Measurements from ENCODE around the gene FBLN5. TPM values are rescaled to one million over a fixed set of nuclear protein-coding genes. Genes with fewer than 3 reads are reported as not detected.

Gene FBLN5, protein sequence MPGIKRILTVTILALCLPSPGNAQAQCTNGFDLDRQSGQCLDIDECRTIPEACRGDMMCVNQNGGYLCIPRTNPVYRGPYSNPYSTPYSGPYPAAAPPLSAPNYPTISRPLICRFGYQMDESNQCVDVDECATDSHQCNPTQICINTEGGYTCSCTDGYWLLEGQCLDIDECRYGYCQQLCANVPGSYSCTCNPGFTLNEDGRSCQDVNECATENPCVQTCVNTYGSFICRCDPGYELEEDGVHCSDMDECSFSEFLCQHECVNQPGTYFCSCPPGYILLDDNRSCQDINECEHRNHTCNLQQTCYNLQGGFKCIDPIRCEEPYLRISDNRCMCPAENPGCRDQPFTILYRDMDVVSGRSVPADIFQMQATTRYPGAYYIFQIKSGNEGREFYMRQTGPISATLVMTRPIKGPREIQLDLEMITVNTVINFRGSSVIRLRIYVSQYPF
- total RNA-seq: 1 to 10 TPM; 1.2 to 1.6 TPM

DNA sequence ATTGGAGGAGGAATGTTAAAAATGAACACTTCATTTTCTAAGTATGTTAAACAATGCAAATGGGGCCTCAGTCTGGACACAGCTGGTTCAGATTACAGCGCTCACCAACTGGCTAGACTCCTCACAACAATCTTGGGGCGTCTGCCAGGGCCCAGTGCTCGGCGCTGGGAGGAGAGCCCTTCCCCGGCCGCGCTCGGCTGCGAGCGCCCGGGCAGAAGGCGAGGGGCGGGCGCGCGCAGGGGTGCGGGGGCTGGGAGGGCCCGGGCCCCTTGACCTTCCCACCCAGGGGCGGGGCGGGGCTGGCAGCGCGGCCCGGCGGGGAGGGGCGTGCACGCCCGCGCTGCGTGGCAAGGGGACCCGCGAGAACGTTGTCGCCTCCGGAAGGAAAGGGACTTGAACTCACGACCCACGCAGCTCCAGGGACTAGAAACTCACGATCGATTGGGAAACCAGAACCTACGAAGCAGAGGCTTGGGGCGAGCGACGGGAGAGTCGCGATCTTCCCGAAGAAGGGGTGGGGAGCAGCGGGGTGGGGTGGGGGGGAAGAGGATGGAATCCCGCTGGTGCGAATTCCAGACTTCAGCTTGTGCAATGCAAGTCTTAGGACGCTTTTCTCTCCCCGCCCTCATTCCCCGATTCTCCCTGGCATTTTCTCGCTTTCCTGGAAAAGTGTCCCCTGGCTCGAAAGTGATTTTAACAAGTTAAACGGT is at the start of gene FBLN5:
Gene FBLN5 (minus strand): TSS at position 220 of the 710 bp plus-strand sequence. CDS start 465 bp downstream, outside the sequence.
- peak within 1 kb of the TSS; percentile 79 for H3K4me3 Mint-ChIP-seq
- H3K27me3 Mint-ChIP-seq (ENCODE audit: low read depth): peaks cover 33% of the 10 kb centered on the region
- intact Hi-C loops (cut with micrococcal nuclease): no loop called here
- no peaks in the 10 kb centered on the region for H3K36me3 Mint-ChIP-seq (ENCODE audit: low read depth)
- DNase-seq: peak; percentile 19
- H3K27ac Mint-ChIP-seq: no peak within 1 kb of the TSS
- no peaks in the 10 kb centered on the region for H3K9me3 Mint-ChIP-seq
- CTCF ChIA-PET: interaction anchor here (0.5 to 1.2 kb wide), 2 partner anchors 49 to 442 kb away, joined by 3 to 7 read pairs; no protein-coding TSS in a partner anchor
- H3K4me1 Mint-ChIP-seq (ENCODE audit: low read depth): peaks cover 11% of the 10 kb centered on the region

DNA sequence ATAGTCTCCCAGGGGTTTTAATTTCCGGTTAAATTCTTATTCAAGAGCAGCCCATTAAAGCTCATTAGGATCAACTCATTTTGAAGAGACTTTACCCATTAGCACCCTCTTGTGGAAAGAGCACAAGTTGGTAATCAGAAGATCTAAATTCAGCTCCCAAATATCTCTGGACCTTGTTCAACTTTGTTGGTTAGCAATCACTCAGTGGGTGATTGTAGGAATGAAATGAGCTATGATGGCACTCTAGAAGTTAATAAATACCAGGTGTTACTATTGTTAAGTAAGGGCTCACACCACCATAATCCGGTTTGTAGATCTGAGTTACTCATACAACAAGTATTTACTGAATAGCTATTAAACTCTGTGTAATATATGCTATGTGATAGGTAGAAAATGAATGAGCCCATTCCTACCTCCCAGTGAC is 49.5 kb upstream of the FBLN5 start:
- H3K9me3 Mint-ChIP-seq: no peaks in the 10 kb centered on the region
- H3K4me3 Mint-ChIP-seq: no peak overlapping the region
- intact Hi-C loops (cut with micrococcal nuclease): loop anchor here (5.0 kb wide), 2 partner anchors 85 to 345 kb away; no protein-coding TSS in a partner anchor
- CTCF ChIA-PET: interaction anchor here (0.6 to 2.0 kb wide), 40 partner anchors 8 to 753 kb away, joined by 3 to 17 read pairs (median 4); no protein-coding TSS in a partner anchor
- H3K4me1 Mint-ChIP-seq (ENCODE audit: low read depth): peaks cover 38% of the 10 kb centered on the region
- H3K36me3 Mint-ChIP-seq (ENCODE audit: low read depth): peaks cover 20% of the 10 kb centered on the region
- no peak overlapping the region for H3K27ac Mint-ChIP-seq
- DNase-seq: no peak
- H3K27me3 Mint-ChIP-seq (ENCODE audit: low read depth): no peaks in the 10 kb centered on the region

DNA sequence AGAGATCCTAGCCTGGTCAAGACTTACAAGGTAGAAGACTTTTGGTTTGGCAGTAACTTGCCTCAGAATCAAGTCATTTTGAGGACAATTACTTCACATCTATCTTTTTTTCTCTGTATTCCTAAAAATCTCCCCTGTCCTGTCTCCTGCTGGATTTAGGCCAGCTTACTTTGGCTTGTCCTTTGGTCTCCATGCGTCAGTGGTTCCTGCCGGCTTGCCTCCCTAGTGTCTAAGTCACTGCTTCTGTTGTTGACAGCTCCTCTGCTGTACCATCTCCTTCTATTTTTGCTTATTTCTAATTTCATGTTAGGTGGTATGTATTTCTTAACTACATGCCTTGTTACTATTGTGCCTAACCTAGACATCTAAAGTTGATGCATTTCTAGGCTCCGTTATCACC is 39.7 kb upstream of the FBLN5 start:
- Mint-ChIP-seq H3K27ac (no peak overlapping the region), H3K36me3 (ENCODE audit: low read depth) (peaks cover 40% of the 10 kb centered on the region), H3K27me3 (ENCODE audit: low read depth) (no peaks in the 10 kb centered on the region), H3K4me1 (ENCODE audit: low read depth) (peaks cover 4% of the 10 kb centered on the region), H3K9me3 (no peaks in the 10 kb centered on the region), H3K4me3 (no peak overlapping the region)
- DNase-seq: no peak
- intact Hi-C loops (cut with micrococcal nuclease): no loop called here
- CTCF ChIA-PET: interaction anchor here (0.6 kb wide), 1 partner anchor 76 kb away, joined by 3 read pairs; no protein-coding TSS in a partner anchor

DNA sequence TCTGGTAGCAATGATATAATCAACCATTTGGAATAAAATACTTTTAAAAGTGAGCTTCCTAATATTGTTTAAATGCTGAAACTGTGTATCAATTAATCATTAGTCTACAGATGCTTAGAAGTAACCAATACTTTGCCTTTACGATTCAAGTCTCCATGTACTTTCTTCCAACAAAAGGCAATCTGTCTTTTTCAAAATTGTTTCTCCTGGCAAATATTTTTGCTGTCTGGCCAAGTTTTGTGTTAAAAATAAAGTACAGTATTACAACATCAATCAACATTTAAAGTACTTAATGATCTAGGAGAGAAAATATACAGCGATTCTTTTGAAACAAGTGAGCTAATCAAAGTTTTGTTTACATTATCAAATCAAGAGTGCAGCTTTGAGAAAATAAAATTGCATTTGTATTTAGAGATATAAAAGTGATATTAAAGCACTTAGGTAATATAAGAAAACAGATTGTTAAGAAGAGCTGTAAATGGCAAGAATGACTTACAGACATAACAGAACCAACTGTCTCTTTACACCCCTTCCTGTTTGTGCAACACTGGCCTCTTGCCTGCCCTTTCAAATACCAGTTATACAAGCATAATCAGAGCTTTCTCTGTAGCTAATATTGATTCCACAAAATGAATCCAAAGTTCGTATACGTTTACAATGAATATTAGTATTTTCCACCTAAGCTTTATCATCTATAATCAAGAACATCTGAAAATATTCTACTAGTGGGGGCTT is 38.2 kb upstream of the FBLN5 start:
- no peak for DNase-seq
- H3K27me3 Mint-ChIP-seq (ENCODE audit: low read depth): no peaks in the 10 kb centered on the region
- H3K4me1 Mint-ChIP-seq (ENCODE audit: low read depth): peaks cover 4% of the 10 kb centered on the region
- CTCF ChIA-PET: interaction anchor here (0.6 to 1.9 kb wide), 4 partner anchors 11 to 39 kb away, joined by 3 to 8 read pairs (median 3); no protein-coding TSS in a partner anchor
- intact Hi-C loops (cut with micrococcal nuclease): no loop called here
- H3K27ac Mint-ChIP-seq: no peak overlapping the region
- H3K9me3 Mint-ChIP-seq: no peaks in the 10 kb centered on the region
- no peak overlapping the region for H3K4me3 Mint-ChIP-seq
- H3K36me3 Mint-ChIP-seq (ENCODE audit: low read depth): peaks cover 37% of the 10 kb centered on the region

DNA sequence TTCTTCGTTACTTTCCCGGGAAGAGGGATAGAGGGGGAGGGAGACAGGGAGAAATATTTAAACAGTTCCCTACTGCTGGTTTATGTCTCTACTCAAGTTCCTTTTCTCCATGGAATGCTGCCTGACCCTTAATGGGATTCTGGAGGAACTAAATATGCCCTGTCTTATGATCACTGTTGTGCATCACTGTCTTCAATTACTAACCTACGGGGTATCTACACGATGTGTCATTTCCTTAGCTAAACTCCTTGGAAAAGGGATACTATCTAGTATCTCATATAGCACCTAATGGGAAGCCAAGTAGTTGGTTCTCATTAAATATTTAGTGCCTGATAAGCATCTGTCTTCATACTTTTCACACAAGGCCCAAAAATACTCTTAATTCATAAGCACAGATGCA is 37.5 kb upstream of the FBLN5 start:
- H3K27ac Mint-ChIP-seq: no peak overlapping the region
- H3K9me3 Mint-ChIP-seq: no peaks in the 10 kb centered on the region
- CTCF ChIA-PET: interaction anchor here (0.7 to 1.9 kb wide), 3 partner anchors 12 to 39 kb away, joined by 3 to 8 read pairs (median 3); no protein-coding TSS in a partner anchor
- intact Hi-C loops (cut with micrococcal nuclease): no loop called here
- peaks cover 37% of the 10 kb centered on the region for H3K36me3 Mint-ChIP-seq (ENCODE audit: low read depth)
- peaks cover 10% of the 10 kb centered on the region for H3K4me1 Mint-ChIP-seq (ENCODE audit: low read depth)
- H3K4me3 Mint-ChIP-seq: no peak overlapping the region
- DNase-seq: no peak
- no peaks in the 10 kb centered on the region for H3K27me3 Mint-ChIP-seq (ENCODE audit: low read depth)

DNA sequence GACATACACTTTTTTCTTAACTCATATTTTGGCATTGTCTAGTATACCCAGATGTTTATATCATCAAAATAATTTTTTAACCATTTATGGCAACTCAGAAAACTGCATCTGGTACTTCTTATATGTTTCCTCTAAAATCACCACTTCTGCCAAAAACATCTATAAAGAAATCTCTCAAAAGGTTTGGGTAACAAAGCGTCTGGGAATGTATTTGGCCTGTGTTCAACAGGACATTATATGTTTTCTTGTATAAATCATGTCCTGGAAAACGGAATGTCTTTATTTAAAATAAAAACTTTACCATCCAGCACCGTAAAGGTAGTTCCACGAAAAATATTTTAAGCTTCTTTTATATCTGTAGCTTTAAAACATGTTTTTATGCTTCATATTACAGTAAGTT is 36.1 kb upstream of the FBLN5 start:
- H3K27ac Mint-ChIP-seq: no peak overlapping the region
- peaks cover 20% of the 10 kb centered on the region for H3K4me1 Mint-ChIP-seq (ENCODE audit: low read depth)
- H3K4me3 Mint-ChIP-seq: no peak overlapping the region
- CTCF ChIA-PET: no interaction called here
- H3K36me3 Mint-ChIP-seq (ENCODE audit: low read depth): peaks cover 32% of the 10 kb centered on the region
- H3K9me3 Mint-ChIP-seq: no peaks in the 10 kb centered on the region
- no peaks in the 10 kb centered on the region for H3K27me3 Mint-ChIP-seq (ENCODE audit: low read depth)
- no peak for DNase-seq
- intact Hi-C loops (cut with micrococcal nuclease): no loop called here

DNA sequence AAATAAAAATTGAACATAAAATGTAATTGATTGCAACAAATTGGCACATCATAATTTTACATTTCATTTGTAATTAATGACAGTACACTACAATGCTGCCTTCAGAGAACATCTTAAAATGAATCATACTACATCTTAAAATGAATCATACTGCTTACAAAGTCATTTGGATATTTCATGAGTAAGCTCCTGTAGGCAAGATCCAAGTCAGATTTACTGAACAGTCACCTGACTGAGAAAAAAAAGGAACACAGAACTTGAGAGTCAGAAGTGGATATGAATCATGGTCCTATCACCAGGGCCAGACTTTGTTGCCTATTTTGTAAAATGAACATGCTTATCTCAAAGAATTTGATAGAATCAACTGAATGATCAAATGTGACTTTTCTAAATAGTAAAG is 32.7 kb upstream of the FBLN5 start:
- no peaks in the 10 kb centered on the region for H3K27me3 Mint-ChIP-seq (ENCODE audit: low read depth)
- peak; percentile 12 for DNase-seq
- no peaks in the 10 kb centered on the region for H3K9me3 Mint-ChIP-seq
- no peak overlapping the region for H3K27ac Mint-ChIP-seq
- CTCF ChIA-PET: no interaction called here
- peaks cover 25% of the 10 kb centered on the region for H3K36me3 Mint-ChIP-seq (ENCODE audit: low read depth)
- no peak overlapping the region for H3K4me3 Mint-ChIP-seq
- peaks cover 30% of the 10 kb centered on the region for H3K4me1 Mint-ChIP-seq (ENCODE audit: low read depth)
- intact Hi-C loops (cut with micrococcal nuclease): loop anchor here (1.0 kb wide), 2 partner anchors 19 kb away; no protein-coding TSS in a partner anchor

DNA sequence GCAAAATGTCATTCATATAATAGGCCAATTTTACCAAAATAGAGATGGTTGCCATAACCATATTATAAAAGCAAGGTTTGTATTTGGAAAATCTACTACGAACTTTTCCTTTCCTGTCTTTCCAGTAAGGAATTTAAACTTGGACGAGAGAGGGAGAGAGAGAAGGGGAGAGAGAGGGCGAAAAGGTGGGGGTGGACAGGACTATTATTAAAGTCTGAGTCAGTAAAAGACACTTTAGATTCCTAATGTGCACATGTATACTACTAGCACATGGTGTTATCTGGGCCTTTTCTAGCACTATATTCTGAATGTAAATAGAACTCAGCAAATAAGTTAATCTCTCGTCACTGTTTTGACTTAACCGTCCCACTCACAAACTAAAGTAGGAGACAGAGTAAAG is 30.4 kb upstream of the FBLN5 start:
- CTCF ChIA-PET: no interaction called here
- peaks cover 21% of the 10 kb centered on the region for H3K36me3 Mint-ChIP-seq (ENCODE audit: low read depth)
- DNase-seq: no peak
- H3K4me3 Mint-ChIP-seq: no peak overlapping the region
- no peaks in the 10 kb centered on the region for H3K9me3 Mint-ChIP-seq
- intact Hi-C loops (cut with micrococcal nuclease): loop anchor here (5.0 kb wide), 1 partner anchor 44 kb away; no protein-coding TSS in a partner anchor
- no peak overlapping the region for H3K27ac Mint-ChIP-seq
- peaks cover 29% of the 10 kb centered on the region for H3K4me1 Mint-ChIP-seq (ENCODE audit: low read depth)
- no peaks in the 10 kb centered on the region for H3K27me3 Mint-ChIP-seq (ENCODE audit: low read depth)

DNA sequence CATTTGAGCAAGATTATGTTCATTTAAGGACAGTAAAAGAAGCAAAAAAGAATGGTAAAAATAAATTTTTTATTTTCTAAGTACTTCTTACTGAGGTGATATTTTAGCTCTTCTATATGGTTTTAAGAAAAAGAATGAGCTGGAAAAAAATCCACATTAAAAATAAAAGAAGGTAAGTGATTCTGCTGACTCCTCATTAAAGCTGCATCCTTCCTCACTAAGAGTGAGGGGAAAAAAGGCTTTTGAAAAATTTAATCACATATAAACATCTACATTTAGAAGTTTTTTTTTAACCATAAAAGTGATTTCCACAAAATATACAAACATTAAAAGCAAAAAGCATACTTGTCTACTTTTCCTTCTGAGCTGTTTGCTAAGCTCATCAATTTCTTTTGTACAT is 28.3 kb upstream of the FBLN5 start:
- DNase-seq: no peak
- intact Hi-C loops (cut with micrococcal nuclease): loop anchor here (5.0 kb wide), 1 partner anchor 47 kb away; no protein-coding TSS in a partner anchor
- Mint-ChIP-seq H3K27ac (no peak overlapping the region), H3K4me1 (ENCODE audit: low read depth) (peaks cover 27% of the 10 kb centered on the region), H3K27me3 (ENCODE audit: low read depth) (no peaks in the 10 kb centered on the region), H3K36me3 (ENCODE audit: low read depth) (peaks cover 23% of the 10 kb centered on the region), H3K4me3 (no peak overlapping the region), H3K9me3 (no peaks in the 10 kb centered on the region)
- CTCF ChIA-PET: interaction anchor here (0.6 to 1.4 kb wide), 5 partner anchors 17 to 667 kb away, joined by 3 to 5 read pairs (median 4); no protein-coding TSS in a partner anchor

DNA sequence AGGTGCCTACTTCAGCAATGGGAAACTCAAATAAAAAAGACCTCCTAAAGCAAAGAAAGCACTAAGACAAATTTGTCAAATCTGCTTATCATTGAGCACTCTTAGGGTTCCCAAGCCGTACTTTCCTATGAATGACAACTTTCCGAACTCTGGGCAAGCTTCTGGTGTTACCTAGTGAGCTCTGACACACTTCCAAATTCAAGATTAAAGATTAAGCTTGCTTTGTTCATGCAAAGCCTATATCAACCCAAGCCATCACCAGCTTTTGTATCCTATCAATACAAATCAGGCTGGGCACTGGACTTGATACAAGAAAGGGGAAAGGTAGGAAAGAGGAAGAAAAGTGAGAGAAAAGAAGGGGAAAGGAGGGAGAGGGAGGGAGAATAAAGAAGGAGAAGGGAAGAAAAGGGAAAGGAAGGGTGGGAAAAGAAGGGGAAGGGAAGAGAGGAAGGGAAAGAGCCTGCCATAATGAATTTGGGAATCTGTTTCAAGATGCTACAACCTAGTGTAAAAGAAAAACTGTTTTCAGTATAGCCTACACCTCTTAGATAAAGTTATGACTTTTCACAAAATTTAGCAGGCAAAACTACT is 23.8 kb upstream of the FBLN5 start:
- Mint-ChIP-seq H3K9me3 (no peaks in the 10 kb centered on the region), H3K27ac (no peak overlapping the region), H3K27me3 (ENCODE audit: low read depth) (no peaks in the 10 kb centered on the region), H3K36me3 (ENCODE audit: low read depth) (peaks cover 20% of the 10 kb centered on the region), H3K4me1 (ENCODE audit: low read depth) (peaks cover 7% of the 10 kb centered on the region), H3K4me3 (no peak overlapping the region)
- CTCF ChIA-PET: interaction anchor here (0.7 kb wide), 1 partner anchor 719 kb away, joined by 3 read pairs; no protein-coding TSS in a partner anchor
- no peak for DNase-seq
- intact Hi-C loops (cut with micrococcal nuclease): no loop called here

DNA sequence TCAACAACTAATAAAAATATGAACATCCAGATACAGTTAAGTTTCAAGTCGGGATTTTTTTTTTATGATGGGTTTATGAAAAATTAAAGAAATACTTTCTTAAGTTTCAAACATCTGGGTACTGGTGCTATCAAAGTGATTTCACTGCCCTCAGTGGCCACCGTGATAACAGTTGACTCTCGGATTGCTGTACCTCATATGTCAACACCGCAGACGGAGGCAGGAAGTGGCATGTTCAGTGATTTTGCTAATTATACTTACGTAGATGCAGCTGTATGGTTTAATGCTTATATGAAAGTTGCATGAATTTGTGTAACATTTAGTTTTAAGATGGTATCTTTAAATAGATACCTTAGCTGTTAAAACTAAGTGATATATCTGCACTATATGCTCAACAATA is 20.8 kb upstream of the FBLN5 start:
- Mint-ChIP-seq H3K4me1 (ENCODE audit: low read depth) (peaks cover 7% of the 10 kb centered on the region), H3K27ac (no peak overlapping the region), H3K27me3 (ENCODE audit: low read depth) (no peaks in the 10 kb centered on the region), H3K36me3 (ENCODE audit: low read depth) (peaks cover 14% of the 10 kb centered on the region), H3K9me3 (no peaks in the 10 kb centered on the region), H3K4me3 (no peak overlapping the region)
- intact Hi-C loops (cut with micrococcal nuclease): no loop called here
- CTCF ChIA-PET: no interaction called here
- DNase-seq: peak; percentile 51
